HG03135 (cell line): ENCODE results near the gene CYP3A4.
"Not testable (repeated sequence)": the region's sequence is repeated elsewhere in the genome, so short reads cannot be mapped to it uniquely, and the experiment has no call there.

Experiments used
- ATAC-seq: cut with Tn5 transposase; IDR thresholded peaks from one replicate; pipeline ENCODE4 v1.9.1; 2021; ENCODE audit warnings: mild to moderate bottlenecking, moderate library complexity; ENCODE audit not compliant: unreplicated experiment

The CYP3A4 gene

DNA sequence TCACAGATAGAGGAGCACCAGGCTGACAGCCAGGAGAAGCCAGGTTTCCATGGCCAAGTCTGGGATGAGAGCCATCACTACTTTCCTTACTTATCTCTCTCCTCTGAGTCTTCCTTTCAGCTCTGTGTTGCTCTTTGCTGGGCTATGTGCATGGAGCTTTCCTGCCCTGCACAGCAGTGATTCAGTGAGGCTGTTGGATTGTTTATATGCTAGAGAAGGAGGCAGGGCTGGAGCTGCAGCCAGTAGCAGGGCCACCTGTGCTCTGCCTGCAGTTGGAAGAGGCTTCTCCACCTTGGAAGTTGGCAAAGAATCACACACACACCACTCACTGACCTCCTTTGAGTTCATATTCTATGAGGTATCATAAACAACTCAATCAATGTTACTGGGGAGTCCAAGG, at the start of gene CYP3A4:
CYP3A4 (minus strand) TSS at position 178 of the 400 bp plus-strand sequence; CDS start at position 75, 103 bp downstream.
- ATAC-seq = no peak

DNA sequence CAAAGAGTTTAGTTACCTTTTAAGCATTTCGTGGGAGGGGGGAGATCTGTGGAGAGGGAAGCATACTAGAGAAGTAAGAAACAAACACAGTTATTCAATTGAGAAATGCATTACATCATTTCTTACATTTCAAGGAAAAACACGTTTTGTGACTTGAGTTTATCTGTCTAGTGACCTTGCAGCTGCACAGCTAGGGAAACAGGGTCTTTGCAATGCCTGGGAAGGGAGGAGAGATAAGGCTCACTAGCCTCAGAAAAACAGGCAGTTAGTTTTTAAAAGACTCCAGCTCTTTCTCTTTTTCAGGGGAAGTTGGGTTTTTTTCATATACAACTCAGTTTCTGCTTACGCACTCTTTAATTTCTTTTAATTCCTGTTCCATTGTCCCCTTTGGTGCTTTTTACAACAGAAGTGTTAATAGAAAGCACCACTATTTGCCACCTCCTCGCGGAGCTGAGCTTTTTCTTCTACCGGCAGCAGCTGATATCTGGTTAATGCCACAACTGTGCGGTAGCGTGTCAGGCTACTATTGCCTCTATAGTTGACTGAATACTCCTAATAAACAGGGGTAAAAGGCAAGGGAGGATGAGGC, 49.4 kb upstream of the CYP3A4 start:
- no peak for ATAC-seq

DNA sequence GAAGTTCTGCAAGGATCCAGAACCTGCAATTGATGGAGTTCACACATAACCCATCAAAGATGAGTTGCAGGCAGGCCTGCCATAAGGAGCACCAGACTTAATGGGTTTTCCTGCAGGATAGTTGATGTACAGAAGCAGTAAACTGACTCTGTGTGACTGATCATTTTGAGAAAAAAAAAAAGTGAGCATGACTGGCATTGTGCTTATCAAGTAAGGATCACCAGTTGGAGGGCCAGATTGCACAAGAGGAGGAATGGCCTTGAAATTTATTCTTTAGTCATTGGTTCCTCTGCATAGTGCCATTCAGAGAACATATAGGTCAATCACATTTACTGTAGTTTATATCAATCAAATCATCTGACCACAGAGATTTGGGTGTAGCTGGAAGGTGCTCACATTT, 47.6 kb upstream of the CYP3A4 start:
- no peak for ATAC-seq

GRCh38 chr7:99829524-99830160, 45.7 kb upstream of the CYP3A4 start:
- no peak for ATAC-seq

- ATAC-seq = no peak
Measured at GRCh38 chr7:99828811-99829210, 44.8 kb upstream of the CYP3A4 start.

DNA sequence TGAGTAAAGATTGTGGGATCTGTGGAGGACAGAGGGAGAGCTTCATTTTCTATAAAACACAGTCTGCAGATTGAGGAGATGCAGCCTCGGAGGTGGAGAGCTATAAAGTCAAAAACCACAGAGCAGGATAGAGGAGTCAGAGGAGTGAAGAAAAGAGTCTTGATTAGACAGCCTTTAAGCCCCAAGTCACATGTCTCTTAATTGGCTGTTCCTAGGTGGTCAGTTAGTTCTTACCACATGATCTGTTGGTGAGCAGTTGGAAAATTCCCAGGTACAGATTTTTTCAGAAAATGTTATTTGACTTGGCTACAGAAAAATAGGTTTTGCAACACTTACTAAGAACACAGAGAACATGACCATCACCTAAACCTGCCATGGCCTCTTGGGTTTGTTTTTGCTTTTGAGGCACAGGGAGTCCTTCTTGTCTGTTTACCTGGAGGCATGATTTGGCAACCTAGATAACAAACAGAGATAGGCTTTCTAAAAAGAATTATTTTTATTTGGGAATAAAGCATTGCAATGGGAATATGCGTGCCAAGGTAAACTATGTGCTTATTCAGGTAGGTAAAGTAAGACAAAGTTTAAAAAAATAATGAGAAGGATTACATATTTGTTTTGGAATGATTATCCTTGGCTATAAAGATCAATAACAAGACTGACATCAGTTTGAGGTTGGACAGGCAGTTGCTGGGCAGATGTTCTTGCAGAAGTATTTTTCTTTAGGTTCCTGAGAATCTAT, 43.2 kb upstream of the CYP3A4 start:
- no peak for ATAC-seq

GRCh38 chr7:99825873-99826272, 41.9 kb upstream of the CYP3A4 start:
- no peak for ATAC-seq

GRCh38 chr7:99825452-99825851, 41.5 kb upstream of the CYP3A4 start:
- no peak for ATAC-seq

DNA sequence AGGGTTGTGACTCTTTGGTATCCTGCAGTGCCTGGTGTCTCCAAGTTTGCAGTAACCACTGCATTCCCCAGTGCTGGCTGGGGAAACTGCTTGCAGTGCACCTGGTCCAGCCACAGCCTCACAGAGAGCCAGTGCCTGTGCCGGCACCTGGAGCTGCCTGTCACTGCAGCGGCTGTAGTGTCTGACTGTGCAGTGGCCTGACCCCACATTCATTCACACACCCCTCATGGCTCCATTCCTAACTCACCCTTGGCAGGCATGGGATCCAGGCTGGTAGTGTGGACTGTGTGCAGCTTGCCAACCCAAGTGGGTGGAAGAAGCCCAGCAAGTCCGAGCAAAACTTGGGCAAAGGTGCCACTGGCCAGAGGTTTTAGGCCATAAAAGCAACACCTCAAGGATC, 40.1 kb upstream of the CYP3A4 start:
- ATAC-seq = no peak

- ATAC-seq = no peak
Measured at GRCh38 chr7:99822731-99823718, 39.0 kb upstream of the CYP3A4 start.

- no peak for ATAC-seq
Measured at GRCh38 chr7:99820408-99821027, 36.5 kb upstream of the CYP3A4 start.

GRCh38 chr7:99808766-99809165, 24.8 kb upstream of the CYP3A4 start:
- ATAC-seq = no peak

DNA sequence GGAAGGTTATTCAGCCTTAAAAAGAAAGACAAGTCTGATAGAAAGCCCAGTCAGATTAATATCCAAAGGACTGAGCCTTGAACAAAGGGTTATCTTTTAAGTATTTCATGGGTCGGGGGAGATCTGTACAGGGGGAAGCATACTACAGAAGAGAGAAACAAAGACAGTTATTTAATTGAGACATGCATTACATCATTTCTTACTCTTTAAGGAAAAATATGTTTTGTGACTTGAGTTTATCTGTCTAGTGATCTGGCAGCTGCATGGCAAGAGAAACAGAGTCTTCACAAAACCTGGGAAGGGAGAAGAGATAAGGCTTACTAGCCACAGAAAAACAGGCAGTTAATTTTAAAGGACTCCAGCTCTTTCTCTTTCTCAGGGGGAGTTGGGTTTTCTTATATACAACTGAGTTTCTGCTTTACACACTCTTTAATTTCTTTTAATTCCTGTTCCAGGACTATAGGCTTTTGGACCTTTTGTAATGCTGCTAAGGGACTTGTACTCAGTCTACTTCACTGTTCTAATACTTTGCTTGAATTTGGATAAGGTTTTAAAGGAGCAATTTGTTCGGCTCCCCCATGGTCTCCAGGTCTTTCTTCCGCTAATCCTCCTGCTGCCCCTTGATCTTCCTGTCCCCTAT, 23.0 kb upstream of the CYP3A4 start:
- no peak for ATAC-seq

DNA sequence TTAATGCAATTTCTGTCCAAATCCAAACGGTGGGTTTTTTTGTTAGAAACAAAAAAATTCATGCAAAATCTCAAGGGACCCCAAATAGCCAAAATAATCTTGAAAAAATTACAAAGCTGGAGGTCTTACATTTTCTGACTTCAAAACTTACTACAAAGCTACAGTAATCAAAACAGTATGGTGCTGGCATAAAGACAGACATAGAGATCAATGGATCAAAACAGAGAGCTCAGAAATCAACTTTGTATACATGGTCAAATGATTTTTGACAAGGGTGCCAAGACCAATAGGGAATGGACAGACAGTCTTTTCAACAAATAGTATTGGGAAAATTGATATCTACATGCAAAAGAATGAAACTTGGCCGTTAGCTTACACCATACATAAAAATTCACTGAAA, 21.7 kb upstream of the CYP3A4 start:
- ATAC-seq = no peak

DNA sequence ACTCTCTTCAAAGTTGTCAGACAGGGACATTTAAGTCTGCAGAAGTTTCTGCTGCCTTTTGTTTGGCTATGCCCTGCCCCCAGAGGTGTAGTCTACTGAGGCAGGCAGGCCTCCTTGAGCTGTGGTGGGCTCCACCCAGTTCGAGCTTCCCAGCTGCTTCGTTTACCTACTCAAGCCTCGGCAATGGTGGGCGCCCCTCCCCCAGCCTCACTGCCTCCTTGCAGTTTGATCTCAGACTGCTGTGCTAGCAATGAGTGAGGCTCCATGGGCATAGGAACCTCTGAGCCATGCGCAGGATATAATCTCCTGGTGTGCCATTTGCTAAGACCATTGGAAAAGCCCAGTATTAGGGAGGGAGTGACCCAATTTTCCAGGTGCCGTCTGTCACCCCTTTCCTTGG, 19.1 kb upstream of the CYP3A4 start:
- ATAC-seq = not testable (repeated sequence)

GRCh38 chr7:99801407-99801806, 17.4 kb upstream of the CYP3A4 start:
- ATAC-seq = not testable (repeated sequence)

GRCh38 chr7:99798972-99799371, 15.0 kb upstream of the CYP3A4 start:
- no peak for ATAC-seq

- ATAC-seq = not testable (repeated sequence)
Measured at GRCh38 chr7:99795864-99796263, 11.9 kb upstream of the CYP3A4 start.

- no peak for ATAC-seq
Measured at GRCh38 chr7:99794585-99795502, 10.9 kb upstream of the CYP3A4 start.
